Brain pericyte (primary cell): Measurements from ENCODE around the gene TMEM187.

ENCODE experiments used
- DNase-seq: peaks from one replicate; pipeline ENCODE4 v3.0.0-alpha.2; 2012; ENCODE audit warnings: low read depth, low spot score

TMEM187 gene

GRCh38 chrX:153934762-153935325, 37.7 kb upstream of the TMEM187 start, which contains the start of gene NAA10:
Gene NAA10, minus strand, starts transcription at chrX:153935037. Its CDS starts 133 bp downstream, at chrX:153934904.
- no peak for DNase-seq

DNA sequence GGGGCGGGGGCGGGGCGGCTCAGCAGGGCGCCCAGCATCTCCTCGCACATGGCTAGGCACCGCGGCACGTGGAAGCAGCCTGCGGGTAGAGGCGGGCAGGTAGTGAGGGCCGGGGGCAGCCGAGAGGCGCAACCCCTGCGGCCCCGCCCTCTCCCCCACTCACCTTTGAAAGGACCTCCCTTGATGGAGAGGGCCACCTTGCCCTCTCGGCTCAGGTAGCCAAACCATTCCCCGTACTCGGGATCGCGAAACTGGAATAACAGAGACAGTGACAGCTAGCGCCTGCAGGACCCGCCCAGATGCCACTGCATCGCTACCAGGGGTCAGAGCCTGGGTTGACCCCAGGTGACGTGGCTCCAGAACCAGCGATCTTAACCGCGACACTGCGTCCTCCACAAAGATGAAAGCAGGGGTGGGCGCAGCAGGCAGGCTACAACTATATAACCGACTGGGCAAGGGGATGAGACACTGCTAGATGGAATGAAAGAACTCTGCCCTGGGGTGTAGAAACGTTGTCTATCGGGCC, 37.2 kb upstream of the TMEM187 start:
- DNase-seq: no peak

GRCh38 chrX:153937056-153937455, 35.5 kb upstream of the TMEM187 start:
- no peak for DNase-seq

DNA sequence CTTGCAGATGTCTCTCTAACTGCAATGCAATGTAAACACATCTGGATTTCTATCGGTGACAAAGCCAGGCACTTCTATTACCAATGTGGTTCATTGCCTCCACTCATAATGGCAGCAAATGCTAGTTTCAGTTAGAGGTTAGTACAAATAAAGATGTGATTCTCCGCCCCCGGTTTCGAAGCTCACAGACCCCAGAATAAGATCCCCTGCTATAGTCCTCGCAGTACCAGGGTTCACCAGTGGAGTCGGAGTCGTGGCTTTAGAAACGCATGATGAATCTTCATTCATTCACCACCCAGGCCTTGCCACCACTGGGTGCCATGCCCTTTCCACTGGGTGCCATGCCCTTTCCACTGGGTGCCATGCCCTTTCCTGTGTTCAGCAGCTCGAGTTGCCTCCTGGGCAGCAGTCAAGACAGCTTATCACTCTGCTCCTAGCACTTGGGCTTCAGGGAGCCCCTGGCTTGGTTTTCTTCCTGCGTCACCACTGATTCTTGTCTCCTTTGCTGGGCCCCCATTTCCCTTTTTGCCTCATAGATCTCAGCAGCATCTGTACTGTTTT, 34.2 kb upstream of the TMEM187 start:
- no peak for DNase-seq

DNA sequence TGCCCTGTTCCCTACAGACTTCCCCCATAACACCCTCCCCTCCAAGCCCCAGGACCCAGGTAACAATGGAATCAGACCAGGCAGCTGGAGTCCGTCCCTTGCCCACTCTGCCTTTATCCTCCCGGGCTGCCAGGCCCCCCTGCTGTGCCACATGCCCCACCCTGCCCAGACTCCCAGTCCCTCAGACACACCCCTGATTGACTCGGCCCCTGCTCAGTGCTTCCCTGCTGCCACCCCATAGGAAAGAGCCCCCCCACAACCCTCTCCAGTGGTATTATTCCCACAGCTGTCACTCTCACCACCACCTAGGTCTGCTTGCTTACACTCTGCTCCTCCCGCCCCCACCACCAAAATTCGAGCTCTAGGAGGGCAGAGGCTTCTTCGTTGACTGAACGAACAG, 33.0 kb upstream of the TMEM187 start:
- no peak for DNase-seq

GRCh38 chrX:153941336-153942252, 31.0 kb upstream of the TMEM187 start:
- DNase-seq: no peak

DNA sequence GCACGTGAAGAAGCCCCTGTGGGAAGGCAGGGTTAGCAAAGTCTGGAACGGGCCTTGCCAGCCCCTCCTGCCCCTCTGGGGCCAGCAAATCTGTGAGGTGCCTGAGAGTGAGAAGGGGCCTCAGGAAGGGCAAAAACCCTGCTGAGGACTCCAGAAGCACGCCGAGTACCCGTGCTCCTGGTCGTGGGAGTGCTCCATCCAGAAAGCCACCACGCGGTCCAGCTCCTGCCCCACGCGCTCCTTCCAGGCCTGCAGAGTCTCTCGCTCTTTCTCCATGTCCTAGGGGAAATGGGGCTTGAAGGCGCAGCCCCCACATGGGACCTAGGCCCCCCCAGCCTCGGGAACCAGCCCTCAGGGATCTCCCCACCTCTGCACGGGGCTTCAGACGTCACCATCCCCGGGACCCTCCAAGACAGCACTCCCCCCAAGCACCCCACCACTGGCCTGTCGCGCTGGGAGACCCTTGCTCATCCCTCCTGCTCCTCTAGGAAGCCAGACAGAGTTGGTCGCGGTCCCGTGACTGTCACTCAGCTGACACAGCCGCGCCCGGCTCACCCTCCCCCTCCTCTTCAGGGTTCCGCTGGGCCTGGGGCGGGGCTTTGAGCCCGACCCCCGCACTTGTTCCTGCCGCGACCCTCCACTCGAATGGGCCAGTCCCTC, 28.3 kb upstream of the TMEM187 start, which contains the start of gene RENBP:
RENBP (minus strand) TSS at position 504 of the 660 bp plus-strand sequence; CDS start at position 471, 33 bp downstream.
- DNase-seq: no peak

- no peak for DNase-seq
Measured at GRCh38 chrX:153944800-153945150, 27.8 kb upstream of the TMEM187 start.

DNA sequence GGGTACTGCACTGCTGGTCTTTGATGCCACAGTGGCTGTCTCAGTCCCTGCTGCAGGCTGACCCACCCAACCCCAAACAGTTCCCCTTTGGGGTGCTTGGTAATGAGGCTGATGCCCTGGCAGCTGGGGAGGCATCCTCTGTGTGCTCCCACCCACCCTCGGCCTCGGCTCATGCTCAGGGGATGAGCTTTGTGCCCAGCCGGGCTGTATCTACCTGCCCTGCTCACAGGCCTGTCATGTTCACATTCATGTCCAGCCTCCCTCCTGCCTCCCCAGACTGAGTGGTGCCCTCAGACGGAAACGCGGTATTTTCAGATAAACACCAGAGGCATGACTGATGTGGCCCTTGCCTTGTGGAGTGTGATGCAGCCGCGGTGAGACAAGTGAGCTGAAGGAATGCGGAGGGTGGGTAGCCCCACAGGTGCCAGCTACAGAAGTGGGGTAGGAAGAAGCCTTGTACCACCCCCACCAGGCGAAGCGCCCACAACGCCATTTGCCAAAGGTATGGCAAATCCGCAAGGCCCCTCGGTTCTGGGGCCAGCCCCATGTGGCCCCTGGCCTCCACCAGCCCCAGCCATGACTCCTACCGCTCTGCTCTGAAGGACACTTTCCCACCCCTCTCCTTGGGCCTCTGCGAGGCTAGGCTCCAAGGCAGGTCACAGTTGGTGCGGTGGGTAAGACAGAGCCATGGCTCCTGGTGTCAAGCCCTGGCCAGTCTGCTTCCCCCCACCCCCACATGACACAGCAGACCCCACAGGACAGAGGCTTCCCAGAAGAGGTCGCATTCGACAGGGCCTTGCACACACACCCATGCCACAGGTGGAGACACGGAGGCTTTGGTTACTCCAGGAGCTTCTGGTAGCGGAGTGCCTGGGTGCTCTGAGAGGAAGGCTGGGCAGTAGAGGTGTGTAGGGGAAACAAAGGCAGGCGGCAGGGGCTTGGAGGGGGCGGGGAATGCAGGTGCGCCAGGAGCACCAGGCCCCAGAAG, 26.3 kb upstream of the TMEM187 start:
- DNase-seq: no peak

- DNase-seq: no peak
Measured at GRCh38 chrX:153947009-153947769, 25.4 kb upstream of the TMEM187 start.

GRCh38 chrX:153948002-153948466, 24.5 kb upstream of the TMEM187 start:
- no peak for DNase-seq

DNA sequence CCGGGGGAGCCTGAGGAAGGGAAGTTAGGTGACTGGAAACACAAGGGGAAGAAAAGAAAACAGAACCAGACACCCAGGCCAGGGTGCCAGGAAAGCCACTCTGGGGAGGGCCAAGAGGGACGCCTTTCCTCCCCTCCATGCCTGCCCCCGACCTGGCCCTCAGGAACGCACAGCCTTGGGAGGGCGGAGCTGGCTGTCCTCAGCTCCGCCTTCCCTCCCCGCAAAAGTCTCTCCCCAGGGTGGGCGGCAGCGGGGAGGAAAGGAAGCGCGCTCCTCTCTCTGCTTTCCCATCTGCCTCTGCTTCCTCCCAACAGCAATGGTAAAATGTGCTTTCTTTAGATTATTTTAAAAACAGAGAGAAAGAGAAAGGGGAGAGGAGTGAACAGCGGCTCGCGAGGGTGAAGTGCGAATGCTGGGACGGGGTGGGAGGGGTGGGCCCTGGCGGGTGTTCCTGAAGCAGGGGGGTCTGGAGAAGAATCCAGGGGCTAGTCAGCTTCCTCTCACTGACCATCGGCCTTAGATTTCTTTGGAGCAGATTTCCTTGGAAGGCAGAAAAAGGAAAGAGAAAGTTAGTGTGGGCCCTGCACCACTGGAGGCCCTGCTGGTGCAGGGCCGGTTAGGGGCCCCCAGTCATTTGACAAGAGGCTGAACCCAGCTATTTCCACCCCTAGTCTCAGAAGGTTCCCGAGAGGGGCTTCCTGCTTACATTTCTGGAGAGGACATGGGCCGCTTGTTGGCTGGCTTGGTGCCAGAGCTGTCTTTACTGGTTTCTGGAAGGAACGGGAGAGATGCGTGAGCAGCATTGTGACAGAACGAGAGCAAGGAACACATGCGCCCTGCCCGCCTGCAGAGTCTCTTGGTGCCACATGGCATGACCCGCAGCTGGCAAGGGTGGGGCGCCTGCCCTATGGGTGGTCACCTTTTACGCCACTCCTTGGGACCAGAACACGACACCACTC, 23.4 kb upstream of the TMEM187 start:
- no peak for DNase-seq

DNA sequence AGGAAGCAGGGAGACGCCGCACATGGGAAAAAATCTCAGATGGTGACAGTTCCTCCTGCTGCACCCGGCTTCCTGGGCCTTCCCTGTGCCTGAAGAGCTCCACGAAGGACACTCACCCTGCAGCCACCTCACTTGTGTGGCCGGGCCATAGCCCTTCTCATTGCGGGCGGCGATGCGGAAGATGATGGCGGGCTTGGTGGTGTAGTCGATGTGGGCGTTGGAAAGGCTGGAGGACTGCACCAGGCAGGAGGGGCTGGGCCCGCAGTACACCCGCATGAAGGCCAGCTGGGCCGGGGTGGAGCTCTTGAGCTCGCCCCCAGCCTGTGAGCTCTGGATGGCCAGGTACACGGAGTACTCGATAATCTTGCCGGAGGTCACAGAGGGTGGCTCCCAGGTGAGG, 22.4 kb upstream of the TMEM187 start:
- no peak for DNase-seq

DNA sequence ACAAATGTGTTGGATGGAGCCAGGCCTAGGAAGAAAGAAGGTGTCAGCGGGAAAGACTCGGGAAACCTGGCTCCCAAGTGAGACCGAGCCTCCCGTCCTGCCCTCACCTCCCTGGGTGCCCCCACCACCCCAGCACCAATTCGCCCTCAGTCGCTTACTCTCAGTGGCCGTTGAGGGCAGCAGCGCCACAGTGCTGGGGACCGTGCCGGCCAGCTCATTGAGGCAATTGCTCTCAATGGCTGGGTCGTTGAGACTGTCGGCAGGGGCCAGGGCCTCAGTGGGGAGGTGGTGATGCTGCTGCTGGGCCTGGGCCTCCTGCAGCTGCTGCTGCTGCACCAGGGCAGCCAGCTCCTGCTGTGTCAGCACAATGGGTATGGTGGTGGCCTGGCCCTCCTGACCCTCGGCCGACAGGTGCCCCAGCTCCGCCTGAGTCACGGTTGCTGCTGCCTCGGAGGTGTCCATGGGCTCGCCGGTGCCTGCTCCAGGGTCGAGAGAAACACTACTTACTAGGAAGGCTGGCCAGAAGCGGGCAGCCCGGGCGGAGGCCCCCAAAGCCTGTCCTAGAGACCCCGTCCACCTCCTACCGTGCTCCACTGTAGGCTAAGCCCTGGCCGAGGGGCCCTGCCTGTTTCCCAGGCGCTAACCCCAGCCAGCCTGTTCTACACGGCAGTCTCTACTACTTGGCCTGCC, 20.7 kb upstream of the TMEM187 start:
- no peak for DNase-seq

DNA sequence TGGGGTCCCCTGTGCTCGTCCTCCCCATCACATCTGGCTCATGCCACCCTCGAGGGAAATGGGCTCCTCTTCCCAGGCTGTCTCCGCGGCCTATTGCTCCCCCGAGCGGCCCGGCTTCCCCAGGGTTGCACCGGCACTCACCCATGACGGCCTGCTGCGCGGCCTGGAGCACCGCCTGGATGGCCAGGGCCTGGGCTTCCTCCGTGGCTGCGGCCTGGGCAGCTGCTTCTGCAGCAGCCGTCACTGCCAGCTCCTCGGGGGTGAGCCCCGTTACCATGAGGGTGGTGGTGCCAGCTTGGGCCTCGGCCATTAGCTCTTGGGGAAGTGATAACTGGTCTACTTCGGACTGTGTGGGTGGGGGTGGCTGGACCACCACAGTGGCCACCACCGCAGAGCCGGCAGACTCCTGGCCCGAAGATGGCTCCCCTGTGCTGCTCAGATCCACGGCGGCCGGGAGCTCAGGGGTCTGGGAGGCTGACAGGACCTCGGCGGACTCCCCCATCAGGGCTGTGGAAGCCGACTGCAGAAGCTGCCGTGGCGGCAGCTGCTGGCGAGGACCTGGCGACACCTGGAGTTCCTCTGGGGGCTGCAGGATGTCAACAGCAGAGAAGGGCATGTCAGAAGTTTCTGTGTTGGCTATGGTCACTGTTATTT, 20.1 kb upstream of the TMEM187 start:
- DNase-seq: no peak

- DNase-seq: no peak
Measured at GRCh38 chrX:153953342-153953830, 19.2 kb upstream of the TMEM187 start.

GRCh38 chrX:153953892-153954557, 18.5 kb upstream of the TMEM187 start:
- DNase-seq: no peak
